ENCODE results near the gene PLEKHM3. TPM values are rescaled to one million over a fixed set of nuclear protein-coding genes. Genes with fewer than 3 reads are reported as not detected.
"Not testable (repeated sequence)": the region's sequence is repeated elsewhere in the genome, so short reads cannot be mapped to it uniquely, and the experiment has no call there.

PLEKHM3 gene
- polyA plus RNA-seq, 12 donors = 6.5 to 11.7 (median 8.1) TPM; not detected in 1

GRCh38 chr2:207926133-207926988 lies 99.0 kb downstream of the PLEKHM3 start:
- DNase-seq = no peak

GRCh38 chr2:207925601-207926000 lies 99.7 kb downstream of the PLEKHM3 start:
- no peak for DNase-seq

- no peak for DNase-seq
Measured at GRCh38 chr2:207921606-207922005, 103.7 kb downstream of the PLEKHM3 start.

DNA sequence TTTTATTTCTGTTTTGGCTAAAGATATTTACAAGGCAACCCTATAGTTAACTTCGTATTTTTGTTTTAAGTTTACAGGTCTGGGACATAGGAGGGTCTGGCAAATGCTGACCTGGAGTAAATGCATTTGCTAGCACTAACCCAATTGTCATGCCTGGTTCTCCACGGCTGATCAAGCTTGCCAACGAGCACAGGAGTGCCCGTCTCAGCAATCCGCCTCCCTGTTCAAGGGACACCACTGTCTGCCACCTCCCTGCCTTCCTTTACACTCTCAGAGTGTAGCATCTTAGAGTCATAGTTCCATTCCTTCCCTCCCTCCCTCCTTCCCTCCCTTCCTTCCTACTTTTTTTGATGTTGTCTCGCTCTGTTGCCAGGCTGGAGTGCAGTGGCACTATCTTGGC lies 104.6 kb downstream of the PLEKHM3 start:
- DNase-seq = no peak

DNA sequence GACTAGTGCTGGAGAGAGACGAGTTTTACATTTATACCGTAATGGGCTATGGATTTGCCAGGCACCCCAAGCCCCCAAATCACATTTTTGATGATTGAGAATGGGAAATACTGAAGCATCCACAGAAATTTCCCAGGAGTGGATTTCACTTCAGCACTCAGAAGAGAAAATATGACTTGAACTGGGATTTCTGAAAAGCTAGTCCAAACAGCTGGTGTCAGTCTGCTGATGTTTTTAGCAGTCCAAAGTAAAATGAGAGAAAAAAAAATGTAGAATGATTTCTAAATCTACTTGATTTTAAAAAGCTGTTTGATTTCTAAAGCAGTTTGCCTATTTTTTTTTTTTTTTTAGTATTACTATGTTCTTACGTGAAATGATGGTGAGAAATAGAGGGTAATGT lies 105.0 kb downstream of the PLEKHM3 start:
- peak; percentile 14 for DNase-seq

GRCh38 chr2:207919164-207919919 lies 106.0 kb downstream of the PLEKHM3 start:
- no peak for DNase-seq

DNA sequence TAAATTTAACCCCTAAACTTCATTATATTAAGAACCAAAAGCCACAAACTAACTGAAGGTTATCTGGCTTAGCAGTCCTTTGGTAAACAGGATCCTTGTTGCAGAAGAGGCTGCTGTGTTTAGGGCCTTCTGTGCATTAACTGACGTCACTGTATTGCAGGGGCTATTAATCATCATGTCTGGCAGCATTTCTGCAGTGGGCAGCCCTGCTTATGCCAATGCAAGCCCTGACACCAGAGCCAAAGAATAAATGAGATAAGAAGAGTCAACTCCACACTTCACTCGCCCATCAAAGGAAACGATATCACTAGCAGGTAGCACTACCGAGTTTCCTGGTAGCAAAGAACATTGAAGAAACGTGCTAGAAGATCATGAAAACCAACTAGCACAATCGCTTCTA lies 110.6 kb downstream of the PLEKHM3 start:
- DNase-seq = no peak

GRCh38 chr2:207913772-207914358 lies 111.5 kb downstream of the PLEKHM3 start:
- DNase-seq = no peak

DNA sequence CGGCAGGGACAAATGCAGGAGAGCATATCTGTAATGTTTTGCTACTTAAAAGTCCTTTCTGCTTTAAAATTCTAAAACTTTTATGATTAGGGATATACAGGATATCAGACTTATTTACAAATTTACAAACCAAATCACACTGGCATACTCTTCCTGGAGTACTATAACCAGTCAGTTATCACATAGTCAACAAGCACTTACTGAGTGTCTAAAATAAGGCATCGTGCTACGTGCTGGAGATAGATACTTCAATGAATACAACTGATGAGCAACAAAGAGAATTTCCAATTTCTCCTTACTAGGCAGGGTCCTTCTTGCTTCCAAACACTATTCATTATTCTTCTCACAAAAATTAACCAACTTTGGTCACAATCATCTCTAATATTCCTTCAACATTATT lies 113.5 kb downstream of the PLEKHM3 start:
- no peak for DNase-seq

DNA sequence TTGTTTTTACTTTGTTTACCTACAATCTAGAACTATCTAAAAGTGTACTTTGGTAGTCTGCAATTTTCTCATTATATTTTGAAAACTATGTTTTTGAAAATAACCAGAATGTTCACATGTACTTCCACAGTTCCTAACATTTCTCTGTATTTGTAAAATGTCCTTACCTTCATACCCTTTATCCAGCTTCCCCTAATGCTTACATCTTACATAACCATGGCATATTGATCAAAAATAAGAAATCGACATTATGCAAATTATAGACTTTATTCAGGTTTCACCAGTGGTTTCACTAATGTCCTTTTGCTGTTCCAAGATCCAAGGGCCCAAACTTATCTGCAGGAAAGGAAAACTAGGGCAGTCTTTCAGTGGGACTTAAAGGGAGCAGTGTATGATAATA lies 114.1 kb downstream of the PLEKHM3 start:
- DNase-seq = no peak

DNA sequence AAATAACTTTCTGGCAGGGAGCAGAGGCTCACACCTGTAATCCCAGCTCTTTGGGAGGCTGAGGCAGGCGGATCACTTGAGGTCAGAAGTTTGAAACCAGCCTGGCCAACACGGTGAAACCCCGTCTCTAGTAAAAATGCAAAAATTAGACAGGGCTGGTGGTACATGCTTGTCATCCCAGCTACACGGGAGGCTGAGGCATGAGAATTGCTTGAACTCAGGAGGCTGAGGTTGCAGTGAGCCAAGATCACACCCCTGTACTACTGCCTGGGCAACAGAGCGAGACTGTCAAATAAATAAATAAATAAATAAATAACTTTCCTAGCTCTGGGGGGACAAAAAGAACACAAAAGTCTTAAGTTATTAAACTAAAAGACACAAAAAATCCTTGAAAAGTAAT lies 118.8 kb downstream of the PLEKHM3 start:
- DNase-seq = not testable (repeated sequence)

DNA sequence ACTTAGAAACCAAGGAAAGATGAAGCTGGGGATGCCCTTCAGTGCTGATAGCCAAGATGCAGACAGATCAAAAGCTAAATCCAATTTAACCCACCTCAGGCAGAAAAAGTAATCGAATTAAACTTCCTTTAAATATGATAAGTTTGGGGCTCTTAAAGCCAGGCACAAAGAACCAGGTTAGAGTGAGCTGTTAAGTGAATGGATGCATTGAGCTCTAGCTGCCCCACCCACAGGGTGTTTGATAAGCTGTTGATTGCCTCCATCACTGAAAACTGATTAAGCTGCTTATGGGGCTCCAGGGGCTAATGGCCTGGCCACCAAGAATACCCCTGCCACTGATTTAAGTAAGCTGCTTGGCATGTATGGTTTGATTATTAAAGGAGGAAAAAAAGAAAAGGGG lies 119.8 kb downstream of the PLEKHM3 start:
- no peak for DNase-seq

DNA sequence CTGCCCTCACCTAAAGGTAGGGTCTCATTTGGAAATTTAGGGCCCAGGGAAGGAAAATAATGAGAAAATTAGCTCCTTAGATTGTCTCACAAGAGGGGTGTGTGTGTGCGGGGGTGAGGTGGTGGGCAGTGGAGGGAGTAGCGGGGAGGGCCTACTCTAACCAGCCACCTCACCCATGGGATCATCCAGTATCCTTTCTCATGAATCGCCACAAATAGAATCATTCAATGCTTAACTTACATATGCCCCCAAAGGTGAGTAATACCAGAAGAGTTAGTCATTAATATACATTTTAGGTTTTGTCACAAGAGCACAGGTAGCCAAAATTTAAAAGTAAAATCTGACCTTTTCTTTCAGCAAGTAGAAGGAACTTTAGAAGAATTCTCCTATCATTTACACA lies 122.1 kb downstream of the PLEKHM3 start:
- no peak for DNase-seq

- DNase-seq = no peak
Measured at GRCh38 chr2:207902821-207903220, 122.5 kb downstream of the PLEKHM3 start.

DNA sequence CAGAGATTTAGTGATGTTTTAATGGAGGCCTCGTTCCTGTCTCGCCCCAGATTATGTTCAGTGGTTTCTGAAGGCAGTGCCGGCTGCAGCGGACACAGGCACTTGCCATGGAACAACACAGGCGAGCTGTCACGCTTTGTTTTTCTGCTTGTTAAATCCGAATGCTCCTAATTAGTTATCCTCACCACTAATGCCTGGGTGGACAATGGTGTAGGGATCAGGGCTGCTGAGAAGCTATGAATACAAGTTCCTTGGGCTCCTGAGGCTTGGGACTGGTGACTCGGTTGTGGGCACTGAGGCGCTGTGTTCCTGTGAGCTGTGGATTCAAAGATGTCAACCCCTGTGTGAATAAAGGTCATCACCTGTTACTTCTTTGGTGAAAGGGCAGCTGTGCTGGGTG lies 123.5 kb downstream of the PLEKHM3 start:
- no peak for DNase-seq

DNA sequence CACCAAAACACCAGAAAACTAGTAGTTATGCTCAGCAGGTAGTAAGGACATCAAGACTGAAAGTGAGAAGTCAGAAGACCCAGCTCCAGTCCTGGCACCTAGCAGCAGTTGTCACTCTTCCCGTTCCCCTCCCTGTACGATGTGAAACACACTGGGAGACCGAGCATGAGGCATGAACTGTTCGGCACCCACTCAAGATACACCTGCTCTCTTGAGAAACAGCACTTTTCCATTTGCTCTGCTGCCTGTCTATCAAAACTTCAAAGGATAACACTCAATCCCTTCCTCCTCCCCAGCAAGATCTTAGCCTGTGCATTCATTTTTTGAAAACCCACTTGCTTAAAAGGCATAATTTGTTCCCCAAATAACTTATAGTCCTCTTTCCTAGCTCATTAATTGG lies 123.9 kb downstream of the PLEKHM3 start:
- DNase-seq = no peak

GRCh38 chr2:207898354-207898695 lies 127.0 kb downstream of the PLEKHM3 start:
- DNase-seq = no peak

DNA sequence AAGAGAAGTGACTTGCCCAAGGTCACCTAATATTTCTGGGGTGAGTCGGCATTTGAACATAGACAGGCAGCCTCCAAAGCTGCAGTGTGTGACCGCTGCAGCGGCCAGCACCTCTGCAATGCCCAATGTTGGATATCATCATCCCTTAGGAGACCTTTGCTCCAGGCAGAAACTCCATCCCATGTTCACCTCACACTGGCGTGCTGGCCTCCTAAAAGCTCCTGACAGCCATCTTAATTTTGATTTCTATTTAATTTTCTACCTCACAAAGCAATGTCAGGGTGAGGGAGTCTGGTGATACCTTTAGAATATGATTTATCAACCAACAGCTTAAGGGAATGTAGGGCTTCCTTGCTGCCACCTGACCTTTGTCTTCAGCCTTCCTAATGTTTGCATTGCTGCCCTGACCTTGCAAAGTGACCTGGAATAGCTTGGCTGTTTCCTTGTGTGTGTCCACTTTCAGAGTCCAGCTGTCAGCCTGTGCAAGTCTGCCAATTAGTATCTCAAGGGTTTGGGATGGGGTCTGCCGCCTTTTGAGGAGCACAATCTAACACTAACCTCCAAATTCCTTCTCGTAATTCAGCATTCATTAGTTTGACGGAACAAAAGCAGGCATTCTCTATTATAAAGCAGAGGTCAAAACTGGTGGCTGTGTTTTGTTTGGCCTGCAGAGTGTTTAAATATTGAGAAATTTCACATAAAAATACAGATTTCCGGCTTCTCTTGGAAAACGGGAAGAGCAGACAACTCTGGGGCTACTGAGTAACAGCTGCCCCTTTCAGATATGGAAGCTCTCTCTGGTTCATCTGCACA lies 127.6 kb downstream of the PLEKHM3 start:
- DNase-seq = no peak

GRCh38 chr2:207896525-207897285 lies 128.6 kb downstream of the PLEKHM3 start:
- no peak for DNase-seq

DNA sequence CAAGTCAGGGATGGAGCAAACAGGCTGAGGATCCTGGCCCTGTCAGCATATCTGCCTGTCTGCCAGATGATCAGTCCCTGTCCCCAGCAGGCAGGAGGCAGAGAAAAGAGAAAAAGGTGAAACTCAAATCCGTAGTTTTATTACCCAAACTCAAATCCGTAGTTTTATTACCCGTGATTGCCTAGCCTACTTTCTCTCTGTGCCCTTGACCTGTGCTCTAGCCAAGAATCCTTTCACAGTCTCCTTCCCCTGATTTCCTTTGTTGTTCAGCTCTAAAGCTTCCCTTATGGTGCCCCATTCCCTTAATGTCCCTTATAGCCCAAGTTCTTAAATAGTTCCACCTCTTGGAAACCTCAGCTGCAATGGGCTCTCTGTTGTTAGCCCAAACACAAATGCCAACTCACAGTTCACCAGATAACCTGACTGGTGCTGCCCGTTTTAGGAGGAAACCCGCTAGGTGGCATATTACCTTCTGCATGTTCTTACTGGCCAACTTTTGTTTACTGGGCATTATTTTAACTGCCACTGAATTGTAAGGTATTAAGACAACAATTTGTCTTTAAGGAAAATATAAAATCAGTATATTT lies 130.0 kb downstream of the PLEKHM3 start:
- no peak for DNase-seq

All from muscle of arm (tissue), 12 donors.